K562 (cell line): ENCODE data around the gene SLFNL1. TPM values are rescaled to one million over a fixed set of nuclear protein-coding genes. Genes with fewer than 3 reads are reported as not detected.
A peak's percentile ranks its signal among the peaks of the same experiment; 100 is the strongest.

Experiments used
- ATF7 ChIP-seq: fragments of 450-650 bp; IDR thresholded peaks from 2 replicates; pipeline ENCODE4 v1.7.1; 2014; ENCODE audit warnings: mild to moderate bottlenecking, moderate library complexity
- CBFA2T2 ChIP-seq: fragments of 450-650 bp; conservative IDR thresholded peaks from 2 replicates; pipeline ENCODE4 v1.6.1; 2017; ENCODE audit warnings: mild to moderate bottlenecking
- EP400 ChIP-seq: fragments of 450-650 bp; IDR thresholded peaks from 2 replicates; pipeline ENCODE4 v1.6.1; 2017; ENCODE audit warnings: antibody characterized with exemption, mild to moderate bottlenecking, moderate library complexity
- GABPB1 ChIP-seq: sonication (generic); formaldehyde crosslinking; IDR thresholded peaks from 2 replicates; pipeline ENCODE4 v1.8.0; 2022; ENCODE audit warnings: mild to moderate bottlenecking, missing genetic modification reagents
- MEIS2 ChIP-seq: fragments of 450-650 bp; IDR thresholded peaks from 2 replicates; pipeline ENCODE4 v1.6.1; 2014; ENCODE audit warnings: mild to moderate bottlenecking; ENCODE audit not compliant: partially characterized antibody
- NELFE ChIP-seq: IDR thresholded peaks from 2 replicates; pipeline ENCODE4 v1.6.1; 2011; ENCODE audit warnings: mild to moderate bottlenecking; ENCODE audit not compliant: insufficient read depth, insufficient read length
- NR4A1 ChIP-seq, 2 experiments: fragments of 250-450 bp in 1 of 2; fragments of 450-650 bp in 1 of 2; sonication (Bioruptor Pico) in 1 of 2; IDR thresholded peaks; 2 replicates each; pipeline versions ENCODE4 v1.4.0 to v1.6.1; 2016 to 2020; ENCODE audit warnings: mild to moderate bottlenecking in 2 of 2, missing compliant biosample characterization in 1 of 2, missing genetic modification characterization in 1 of 2, moderate library complexity in 1 of 2
- POLR2AphosphoS5 ChIP-seq: IDR thresholded peaks from 2 replicates; pipeline ENCODE4 v1.6.1; 2011; ENCODE audit warnings: mild to moderate bottlenecking, low read depth, low read length, moderate library complexity; ENCODE audit not compliant: control insufficient read depth, insufficient read depth
- RBFOX2 ChIP-seq: fragments of 200-400 bp; formaldehyde crosslinking; IDR thresholded peaks from 2 replicates; pipeline ENCODE4 v1.6.1; 2017; ENCODE audit warnings: low read depth, mild to moderate bottlenecking, low read length, moderate library complexity
- SNIP1 ChIP-seq: fragments of 450-650 bp; IDR thresholded peaks from 2 replicates; pipeline ENCODE4 v1.7.1; 2017; ENCODE audit warnings: low read depth, mild to moderate bottlenecking
- TBP ChIP-seq: optimal IDR thresholded peaks from 2 replicates; pipeline ENCODE3; 2011; ENCODE audit warnings: low read depth, low read length, improper control_type of control experiment
- ZBTB1 ChIP-seq: sonication (generic); formaldehyde crosslinking; IDR thresholded peaks from 2 replicates; pipeline ENCODE4 v1.8.1; 2023; ENCODE audit warnings: missing genetic modification reagents, low read depth, mild to moderate bottlenecking, borderline replicate concordance
- ZNF253 ChIP-seq: fragments of 250-450 bp; sonication (Bioruptor Pico); conservative IDR thresholded peaks from 2 replicates; pipeline ENCODE4 v1.6.1; 2021; ENCODE audit warnings: mild to moderate bottlenecking
- polyA plus RNA-seq, 8 experiments: library from polyadenylated mRNA; depleted of rRNA in 4 of 8; stranded (reverse) in 5 of 8; unstranded in 3 of 8; fragments of >200 nt; fragmentation: Nextera tagmentation in 2 of 8; fragmentation: Illumina TruSeq in 1 of 8; extraction: Ambion mirVana in 2 of 8; extraction: Trizol in 1 of 8; gene quantifications; 2 replicates each; pipeline versions ENCODE4 v1.2.1 to v1.2.3, GENCODE V29; 2011 to 2014; ENCODE audit warnings: inconsistent platforms in 1 of 8, missing spikeins in 1 of 8
- total RNA-seq, 7 experiments: library from RNA; depleted of rRNA in 6 of 7; stranded (reverse); fragments of >200 nt in 6 of 7; fragmentation: Illumina TruSeq in 2 of 7; extraction: Trizol in 2 of 7; gene quantifications; 2 replicates each; pipeline versions ENCODE4 v1.2.1 to v1.2.3, GENCODE V29; 2011 to 2021; ENCODE audit warnings: low replicate concordance in 1 of 7
- TF ChIP-seq, protein P1 (sequence below): fragments of 450-650 bp; IDR thresholded peaks from 2 replicates; pipeline ENCODE4 v1.6.1; 2016
- TF ChIP-seq, protein P2 (sequence below): sonication (generic); formaldehyde crosslinking; IDR thresholded peaks from 2 replicates; pipeline ENCODE4 v1.8.0; 2022; ENCODE audit warnings: mild to moderate bottlenecking, missing genetic modification reagents
- TF ChIP-seq, protein P3 (sequence below): fragments of 250-450 bp; sonication (Bioruptor Pico); IDR thresholded peaks from 2 replicates; pipeline ENCODE4 v1.5.0; 2021
- TF ChIP-seq, protein P4 (sequence below), 2 experiments: fragments of 450-650 bp in 1 of 2; sonication (generic) in 1 of 2; formaldehyde crosslinking; conservative IDR thresholded peaks; 2 replicates each; pipeline versions ENCODE4 v1.4.0 to v1.8.1; 2020 to 2022; ENCODE audit warnings: mild to moderate bottlenecking in 1 of 2, missing genetic modification reagents in 1 of 2
- TF ChIP-seq, protein P5 (sequence below), 2 experiments: IDR thresholded peaks in 1 of 2; conservative IDR thresholded peaks in 1 of 2; 2 replicates each; pipeline ENCODE4 v1.6.1; 2016; ENCODE audit warnings: low read depth in 2 of 2, mild to moderate bottlenecking in 1 of 2, missing compliant biosample characterization in 1 of 2, missing genetic modification characterization in 1 of 2, moderate library complexity in 1 of 2

The SLFNL1 gene
- total and polyA plus RNA-seq, 9 of the 15 experiments (the other 6 are each of a cell fraction or from before 2014, with no cell fraction given) = 0.05 to 0.14 (median 0.06) TPM; not detected in 5

DNA sequence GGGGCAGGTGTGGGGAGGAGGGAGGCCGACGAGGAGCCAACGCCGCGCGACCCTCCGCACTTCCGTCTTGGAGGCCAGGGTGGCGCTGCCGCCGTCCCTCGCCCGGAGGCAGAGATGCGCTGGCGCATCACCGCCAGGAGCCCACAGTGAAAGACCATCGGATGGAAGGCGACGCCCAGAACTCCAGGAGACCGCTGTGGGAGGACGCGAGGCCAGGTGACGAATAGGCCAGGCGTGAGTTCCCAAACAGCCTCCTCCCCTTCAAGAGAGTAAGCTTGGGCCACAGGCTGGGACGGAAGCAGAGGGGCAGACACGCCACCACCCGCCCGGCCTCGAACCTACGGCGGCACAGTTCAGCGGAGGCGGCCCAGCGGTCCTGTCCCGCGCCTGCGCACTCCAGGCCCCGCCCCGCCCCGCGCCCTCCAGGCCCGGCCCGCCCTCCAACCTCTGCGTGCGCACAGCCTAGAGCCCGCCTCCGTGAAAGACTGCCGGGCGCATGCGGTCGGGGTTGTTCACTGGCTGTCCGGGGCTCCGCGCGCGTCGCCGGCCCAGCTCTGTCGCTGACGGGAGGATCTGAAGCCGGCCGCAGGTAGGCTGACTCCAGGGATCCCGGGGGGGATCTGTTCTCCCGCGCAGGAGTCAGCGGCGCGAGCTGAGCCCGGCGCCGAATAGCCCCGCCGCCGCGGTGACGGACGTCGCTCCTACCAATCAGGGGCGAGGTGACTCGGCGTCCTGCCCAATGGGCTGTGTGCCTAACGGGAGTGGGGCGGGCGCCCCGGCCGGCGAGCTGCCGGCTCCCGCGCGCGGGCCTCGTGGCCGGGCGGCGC is 42.1 kb downstream of the SLFNL1 start, which contains the start of gene CTPS1 (continued):
- TF ChIP-seq, protein P1, sequence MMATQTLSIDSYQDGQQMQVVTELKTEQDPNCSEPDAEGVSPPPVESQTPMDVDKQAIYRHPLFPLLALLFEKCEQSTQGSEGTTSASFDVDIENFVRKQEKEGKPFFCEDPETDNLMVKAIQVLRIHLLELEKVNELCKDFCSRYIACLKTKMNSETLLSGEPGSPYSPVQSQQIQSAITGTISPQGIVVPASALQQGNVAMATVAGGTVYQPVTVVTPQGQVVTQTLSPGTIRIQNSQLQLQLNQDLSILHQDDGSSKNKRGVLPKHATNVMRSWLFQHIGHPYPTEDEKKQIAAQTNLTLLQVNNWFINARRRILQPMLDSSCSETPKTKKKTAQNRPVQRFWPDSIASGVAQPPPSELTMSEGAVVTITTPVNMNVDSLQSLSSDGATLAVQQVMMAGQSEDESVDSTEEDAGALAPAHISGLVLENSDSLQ = peak; percentile 99
- TF ChIP-seq ZBTB1 (no peak; the same call in 1 of the 2 replicates), EP400 (peak; percentile 97), TBP (peak; percentile 80), SNIP1 (no peak), ZNF253 (CRISPR knock-in tag) (no peak), CBFA2T2 (no peak), GABPB1 (peak; percentile 69; the same call in 1 of the 2 replicates), NELFE (no peak), ATF7 (peak; percentile 73), NR4A1 (CRISPR knock-in tag; IDR thresholded peaks at IDR 0.05) (no peak), NR4A1 (tag; IDR thresholded peaks at IDR 0.05) (no peak; the same call in 1 of the 2 replicates), RBFOX2 (peak; percentile 95), POLR2AphosphoS5 (peak; percentile 80; the same call in 1 of the 2 replicates), MEIS2 (peak; percentile 77)
- TF ChIP-seq, protein P2, sequence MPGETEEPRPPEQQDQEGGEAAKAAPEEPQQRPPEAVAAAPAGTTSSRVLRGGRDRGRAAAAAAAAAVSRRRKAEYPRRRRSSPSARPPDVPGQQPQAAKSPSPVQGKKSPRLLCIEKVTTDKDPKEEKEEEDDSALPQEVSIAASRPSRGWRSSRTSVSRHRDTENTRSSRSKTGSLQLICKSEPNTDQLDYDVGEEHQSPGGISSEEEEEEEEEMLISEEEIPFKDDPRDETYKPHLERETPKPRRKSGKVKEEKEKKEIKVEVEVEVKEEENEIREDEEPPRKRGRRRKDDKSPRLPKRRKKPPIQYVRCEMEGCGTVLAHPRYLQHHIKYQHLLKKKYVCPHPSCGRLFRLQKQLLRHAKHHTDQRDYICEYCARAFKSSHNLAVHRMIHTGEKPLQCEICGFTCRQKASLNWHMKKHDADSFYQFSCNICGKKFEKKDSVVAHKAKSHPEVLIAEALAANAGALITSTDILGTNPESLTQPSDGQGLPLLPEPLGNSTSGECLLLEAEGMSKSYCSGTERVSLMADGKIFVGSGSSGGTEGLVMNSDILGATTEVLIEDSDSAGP (CRISPR knock-in tag) = no peak
- TF ChIP-seq, protein P3, sequence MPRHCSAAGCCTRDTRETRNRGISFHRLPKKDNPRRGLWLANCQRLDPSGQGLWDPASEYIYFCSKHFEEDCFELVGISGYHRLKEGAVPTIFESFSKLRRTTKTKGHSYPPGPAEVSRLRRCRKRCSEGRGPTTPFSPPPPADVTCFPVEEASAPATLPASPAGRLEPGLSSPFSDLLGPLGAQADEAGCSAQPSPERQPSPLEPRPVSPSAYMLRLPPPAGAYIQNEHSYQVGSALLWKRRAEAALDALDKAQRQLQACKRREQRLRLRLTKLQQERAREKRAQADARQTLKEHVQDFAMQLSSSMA (CRISPR knock-in tag) = peak; percentile 55; the same call in 1 of the 2 replicates
- TF ChIP-seq, protein P4, sequence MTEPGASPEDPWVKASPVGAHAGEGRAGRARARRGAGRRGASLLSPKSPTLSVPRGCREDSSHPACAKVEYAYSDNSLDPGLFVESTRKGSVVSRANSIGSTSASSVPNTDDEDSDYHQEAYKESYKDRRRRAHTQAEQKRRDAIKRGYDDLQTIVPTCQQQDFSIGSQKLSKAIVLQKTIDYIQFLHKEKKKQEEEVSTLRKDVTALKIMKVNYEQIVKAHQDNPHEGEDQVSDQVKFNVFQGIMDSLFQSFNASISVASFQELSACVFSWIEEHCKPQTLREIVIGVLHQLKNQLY (CRISPR knock-in tag; conservative IDR thresholded peaks at IDR 0.05) = peak in 1 of 2 experiments; percentile 20; a peak in 1 of 4 replicates
- TF ChIP-seq, protein P5, sequence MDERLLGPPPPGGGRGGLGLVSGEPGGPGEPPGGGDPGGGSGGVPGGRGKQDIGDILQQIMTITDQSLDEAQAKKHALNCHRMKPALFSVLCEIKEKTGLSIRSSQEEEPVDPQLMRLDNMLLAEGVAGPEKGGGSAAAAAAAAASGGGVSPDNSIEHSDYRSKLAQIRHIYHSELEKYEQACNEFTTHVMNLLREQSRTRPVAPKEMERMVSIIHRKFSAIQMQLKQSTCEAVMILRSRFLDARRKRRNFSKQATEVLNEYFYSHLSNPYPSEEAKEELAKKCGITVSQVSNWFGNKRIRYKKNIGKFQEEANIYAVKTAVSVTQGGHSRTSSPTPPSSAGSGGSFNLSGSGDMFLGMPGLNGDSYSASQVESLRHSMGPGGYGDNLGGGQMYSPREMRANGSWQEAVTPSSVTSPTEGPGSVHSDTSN (CRISPR knock-in tag; IDR thresholded peaks at IDR 0.05; ENCODE audit: low read depth) = peak; percentile 82
- TF ChIP-seq, protein P5 (tag; conservative IDR thresholded peaks at IDR 0.05; ENCODE audit: low read depth) = peak; percentile 93
